Measurements from ENCODE around the gene VTCN1. TPM values are rescaled to one million over a fixed set of nuclear protein-coding genes. Genes with fewer than 3 reads are reported as not detected.

Gene VTCN1
- total and polyA plus RNA-seq, 2 of the 8 experiments (the other 6 are each of a cell fraction or from before 2014, with no cell fraction given), result 0.32 TPM; not detected in 1

- Histone ChIP-seq H2BK20ac (ENCODE audit: low read length) (0 out of 2 replicates have a peak overlapping the region, but pooled peaks have one; percentile 68), H3K36me3 (ENCODE audit: control insufficient read depth in 2 of 4, insufficient read depth in 4 of 4, low read length in 3 of 4) (no peaks in the 10 kb centered on the region), H3K18ac (ENCODE audit: extremely low read depth, low read length) (no peak overlapping the region), H3K4me1 (replicated peaks in 1 of 4; ENCODE audit: control insufficient read depth in 3 of 4, insufficient read depth in 4 of 4, low read length in 3 of 4) (peaks cover 0 to 8% (median 4%) of the 10 kb centered on the region in 4 experiments; a peak in 5 of 7 replicates), H3K4me3 (ENCODE audit: extremely low read depth in 1 of 4, insufficient read depth in 2 of 4, low read depth in 3 of 4, low read length in 4 of 4) (no peak overlapping the region), H3K27ac (ENCODE audit: low read depth, low read length) (no peak overlapping the region), H4K20me1 (replicated peaks in 1 of 2; ENCODE audit: control insufficient read depth in 1 of 2, insufficient read depth in 2 of 2, low read length in 2 of 2) (no peaks in the 10 kb centered on the region), H3K56ac (replicated peaks; ENCODE audit: insufficient read length, low read depth, low read length) (peak overlapping the region; percentile 11), H3K9me3 (ENCODE audit: insufficient read depth in 2 of 2, low read depth in 1 of 2, low read length in 1 of 2) (no peaks in the 10 kb centered on the region; a peak in 1 of 4 replicates), H3K23me2 (ENCODE audit: low read depth, low read length) (no peaks in the 10 kb centered on the region; the same call in 1 of the 2 replicates), H3K4me2 (ENCODE audit: insufficient read depth in 1 of 2, low read depth in 2 of 2, low read length in 2 of 2) (no peak overlapping the region), H4K91ac (replicated peaks; ENCODE audit: insufficient read length, low read length) (peak overlapping the region; percentile 75), H2BK120ac (replicated peaks; ENCODE audit: low read depth, low read length) (peak overlapping the region; percentile 12), H3K27me3 (replicated peaks in 1 of 4; ENCODE audit: control insufficient read depth in 3 of 4, extremely low read depth in 1 of 4, insufficient read depth in 3 of 4, low read length in 3 of 4) (no peaks in the 10 kb centered on the region), H3K23ac (ENCODE audit: insufficient read length) (no peak overlapping the region), H4K5ac (ENCODE audit: insufficient read length, low read depth, low read length) (no peak overlapping the region), H3K4ac (replicated peaks; ENCODE audit: insufficient read length, low read depth, low read length) (no peak overlapping the region), H2BK15ac (ENCODE audit: low read length) (0 out of 2 replicates have a peak overlapping the region, but pooled peaks have one; percentile 23), H2BK12ac (ENCODE audit: low read depth, low read length) (0 out of 2 replicates have a peak overlapping the region, but pooled peaks have one; percentile 39), H3K79me1 (ENCODE audit: low read depth, low read length) (no peaks in the 10 kb centered on the region), H4K8ac (ENCODE audit: extremely low read depth, insufficient read depth, low read length) (no peak overlapping the region), H2AFZ (ENCODE audit: low read length) (no peak overlapping the region), H2AK5ac (ENCODE audit: low read depth, low read length) (0 out of 2 replicates have a peak overlapping the region, but pooled peaks have one; percentile 82), H3K14ac (ENCODE audit: insufficient read length) (no peak overlapping the region), H3K79me2 (ENCODE audit: control insufficient read depth in 1 of 2, insufficient read depth in 2 of 2, low read length in 2 of 2) (no peaks in the 10 kb centered on the region), H3K9ac (replicated peaks in 1 of 4; ENCODE audit: extremely low read depth in 1 of 4, low read depth in 3 of 4, low read length in 3 of 4) (no peak overlapping the region), H2BK5ac (ENCODE audit: low read depth, low read length) (no peak overlapping the region)
- ChIA-PET CTCF (ENCODE audit: partially characterized antibody) (interaction anchor here (0.7 to 1.3 kb wide), 3 partner anchors 9 to 112 kb away, joined by 3 to 4 read pairs (median 4); no protein-coding TSS in a partner anchor), POLR2A (ENCODE audit: partially characterized antibody) (no interaction called here)
- DNase-seq (ENCODE audit: low read depth in 1 of 2, low spot score in 2 of 2) (no peak), FAIRE-seq (no peak)
- 92% methylated on average over 4 of the region's 4 CpGs; no CpG with 5 or more reads in 1 of the 2 experiments for WGBS, 2 experiments (ENCODE audit: extremely low coverage in 1 of 2, insufficient coverage in 1 of 2, insufficient read length in 1 of 2, insufficient replicate concordance in 2 of 2, low coverage in 1 of 2, low lambda C conversion rate in 2 of 2, missing lambda C conversion rate in 1 of 2)
- no peak for TF ChIP-seq TCF12 (IDR thresholded peaks at IDR 0.05; ENCODE audit: low read depth, low read length)
- TF ChIP-seq NANOG (IDR thresholded peaks at IDR 0.05; ENCODE audit: insufficient read depth, low read depth, low read length, poor library complexity, severe bottlenecking), result no peak
- TF ChIP-seq ATF2 (IDR thresholded peaks at IDR 0.05; ENCODE audit: low read length), result no peak
- TF ChIP-seq ASH2L (IDR thresholded peaks at IDR 0.05; ENCODE audit: low read length), result no peak
- TF ChIP-seq MAX (IDR thresholded peaks at IDR 0.05), result no peak
- no peak for TF ChIP-seq E2F6 (IDR thresholded peaks at IDR 0.05)
- TF ChIP-seq POLR2AphosphoS5 (IDR thresholded peaks at IDR 0.05; ENCODE audit: low read depth, low read length), result no peak
- no peak for TF ChIP-seq EP300 (IDR thresholded peaks at IDR 0.05; ENCODE audit: borderline replicate concordance in 1 of 2, low read depth in 2 of 2, low read length in 2 of 2)
- TF ChIP-seq FOSL1 (IDR thresholded peaks at IDR 0.05; ENCODE audit: insufficient read depth, low read depth, low read length), result no peak
- no peak for TF ChIP-seq HDAC6 (IDR thresholded peaks at IDR 0.05; ENCODE audit: low read depth, low read length)
Observed at GRCh38 chr1:117240547-117240946, 29.8 kb upstream of the VTCN1 start.

Measured in H1 (cell line).